Endothelial cell of umbilical vein (primary cell): ENCODE data around the gene SLC7A6. TPM values are rescaled to one million over a fixed set of nuclear protein-coding genes. Genes with fewer than 3 reads are reported as not detected.

ENCODE experiments used
- BruUV-seq: library from RNA; stranded (reverse); fragments of 400-500 nt; replicated peaks from 2 replicates; lab custom pipeline; 2021; lab: Mats Ljungman, UMichigan
- CTCF ChIA-PET: fragments of 300-600, 350-600 bp; sonication (Branson Sonifier 250); formaldehyde crosslinking; loops from one replicate; lab custom pipeline; 2021; ENCODE audit warnings: antibody characterized with exemption, inconsistent platforms; lab: Charles Lee
- POLR2A ChIA-PET: fragments of 300-600, 350-600 bp; sonication (Branson Sonifier 250); formaldehyde crosslinking; loops from one replicate; lab custom pipeline; 2021; ENCODE audit warnings: antibody characterized with exemption, inconsistent platforms; lab: Charles Lee
- DNase-seq: peaks from one replicate; pipeline ENCODE4 v3.0.0-alpha.2; 2011; ENCODE audit warnings: low read depth, low spot score
- FAIRE-seq: peaks from 2 replicates; lab custom pipeline; 2011; peaks lifted over from hg19 to GRCh38; lab: Jason Lieb, UNC
- H2AFZ ChIP-seq: 2 replicates; pipeline ENCODE4 v1.6.0; 2012; ENCODE audit warnings: low read depth, low read length, control low read depth, inconsistent platforms
- H3K27ac ChIP-seq: 2 replicates; pipeline ENCODE4 v1.5.1; 2011; ENCODE audit warnings: low read depth, mild to moderate bottlenecking, control low read depth, low read length, moderate library complexity; ENCODE audit not compliant: insufficient read depth
- H3K27me3 ChIP-seq, 2 experiments: 2 replicates each; pipeline versions ENCODE4 v1.6.0 to v1.6.1; 2011; ENCODE audit warnings: low read length in 2 of 2, mixed read lengths in 1 of 2; ENCODE audit not compliant: control insufficient read depth in 2 of 2, insufficient read depth in 2 of 2
- H3K36me3 ChIP-seq, 2 experiments: 2 replicates in 1 of 2; 3 replicates in 1 of 2; pipeline ENCODE4 v1.5.1; 2011; ENCODE audit warnings: low read length in 2 of 2, mild to moderate bottlenecking in 1 of 2, moderate library complexity in 1 of 2; ENCODE audit not compliant: control insufficient read depth in 2 of 2, insufficient read depth in 2 of 2; ENCODE audit errors: extremely low read depth in 1 of 2
- H3K4me1 ChIP-seq: 3 replicates; pipeline ENCODE4 v1.5.1; 2011; ENCODE audit warnings: mild to moderate bottlenecking, low read length; ENCODE audit not compliant: control insufficient read depth, insufficient read depth; ENCODE audit errors: extremely low read depth
- H3K4me2 ChIP-seq: 2 replicates; pipeline ENCODE4 v1.6.1; 2011; ENCODE audit warnings: low read length, control low read depth, mixed read lengths; ENCODE audit not compliant: insufficient read depth
- H3K4me3 ChIP-seq, 3 experiments: fragments of 200-600 bp in 1 of 3; sonication (generic), shearing (Covaris generic) in 1 of 3; replicated peaks in 1 of 3; 2 replicates each; pipeline ENCODE4 v1.5.1; 2011 to 2016; ENCODE audit warnings: control low read depth in 3 of 3, low read length in 3 of 3, mild to moderate bottlenecking in 2 of 3, inconsistent platforms in 1 of 3, low read depth in 1 of 3, moderate library complexity in 1 of 3; ENCODE audit not compliant: insufficient read depth in 1 of 3
- H3K79me2 ChIP-seq: 2 replicates; pipeline ENCODE4 v1.6.0; 2012; ENCODE audit warnings: low read length, inconsistent platforms; ENCODE audit not compliant: control insufficient read depth, insufficient read depth
- H3K9ac ChIP-seq: replicated peaks from 2 replicates; pipeline ENCODE3; 2011; ENCODE audit warnings: low read length, control low read depth; ENCODE audit not compliant: insufficient read depth; ENCODE audit errors: extremely low read depth
- H3K9me1 ChIP-seq: replicated peaks from 3 replicates; pipeline ENCODE4 v1.6.0; 2011; ENCODE audit warnings: mild to moderate bottlenecking, low read length; ENCODE audit not compliant: control insufficient read depth, insufficient read depth; ENCODE audit errors: extremely low read depth
- H3K9me3 ChIP-seq: replicated peaks from 2 replicates; pipeline ENCODE4 v1.5.1; 2012; ENCODE audit warnings: low read length, inconsistent platforms; ENCODE audit not compliant: control insufficient read depth, insufficient read depth
- H4K20me1 ChIP-seq: replicated peaks from 2 replicates; pipeline ENCODE3; 2011; ENCODE audit warnings: mild to moderate bottlenecking, low read length; ENCODE audit not compliant: control insufficient read depth, insufficient read depth; ENCODE audit errors: extremely low read depth
- CTCF ChIP-seq, 2 donors: IDR thresholded peaks; 1 replicate in 1 of 2; 2 replicates in 1 of 2; pipeline ENCODE4 v1.5.1; 2011; ENCODE audit warnings: low read length in 2 of 2, mild to moderate bottlenecking in 2 of 2, moderate library complexity in 2 of 2, control low read depth in 1 of 2, inconsistent platforms in 1 of 2, low read depth in 1 of 2; ENCODE audit not compliant: insufficient read depth in 1 of 2; ENCODE audit errors: extremely low read depth in 1 of 2
- EZH2 ChIP-seq: IDR thresholded peaks from 2 replicates; pipeline ENCODE4 v1.6.1; 2012; ENCODE audit warnings: borderline replicate concordance, low read depth, mild to moderate bottlenecking, moderate library complexity, low read length, inconsistent platforms; ENCODE audit not compliant: severe bottlenecking
- FOS ChIP-seq: IDR thresholded peaks from 2 replicates; pipeline ENCODE4 v1.6.1; 2011; ENCODE audit warnings: mild to moderate bottlenecking, low read length, moderate library complexity, borderline replicate concordance; ENCODE audit not compliant: insufficient read depth
- JUN ChIP-seq: IDR thresholded peaks from 2 replicates; pipeline ENCODE4 v1.6.1; 2011; ENCODE audit warnings: borderline replicate concordance, low read depth; ENCODE audit not compliant: insufficient read length, insufficient read depth
- MYC ChIP-seq: IDR thresholded peaks from one replicate; pipeline ENCODE4 v1.6.1; 2011; ENCODE audit warnings: mild to moderate bottlenecking, low read depth, low read length
- POLR2A ChIP-seq: IDR thresholded peaks from 2 replicates; pipeline ENCODE4 v1.6.1; 2012; ENCODE audit warnings: low read depth, mild to moderate bottlenecking, control low read depth, low read length
- POLR2AphosphoS5 ChIP-seq: IDR thresholded peaks from 2 replicates; pipeline ENCODE4 v1.6.1; 2012; ENCODE audit warnings: low read depth, mild to moderate bottlenecking, control low read depth, low read length, moderate library complexity; ENCODE audit not compliant: insufficient read depth
- dilution Hi-C: fragments of 300-500 bp; cut with MboI; formaldehyde crosslinking; loops from one replicate; pipeline ENCODE4 v1.15.0; 2019; ENCODE audit warnings: low sequenced_read_pairs; ENCODE audit not compliant: extremely low pct_ligation_motif_present
- intact Hi-C: fragments of 100-400 bp; cut with micrococcal nuclease; formaldehyde crosslinking; loops from one replicate; pipeline ENCODE4 v1.10.0; 2022
- polyA plus RNA-seq, 4 experiments: library from polyadenylated mRNA; depleted of rRNA in 3 of 4; stranded (reverse) in 3 of 4; unstranded in 1 of 4; fragments of >200 nt; gene quantifications; 2 replicates each; pipeline versions ENCODE4 v1.2.1 to v1.2.3, GENCODE V29; 2011 to 2012; ENCODE audit warnings: missing spikeins in 1 of 4
- total RNA-seq: library from RNA; stranded (reverse); gene quantifications from 2 replicates; pipeline ENCODE4 v1.2.3, GENCODE V29; 2021
- TF ChIP-seq, protein P1 (sequence below): IDR thresholded peaks from 2 replicates; pipeline ENCODE4 v1.6.1; 2011; ENCODE audit not compliant: insufficient read depth, insufficient read length

SLC7A6 gene
- total and polyA plus RNA-seq, 2 donors (not counting 3 experiments of a cell fraction or from before 2014, with no cell fraction given) = 68.0 to 86.5 TPM

DNA sequence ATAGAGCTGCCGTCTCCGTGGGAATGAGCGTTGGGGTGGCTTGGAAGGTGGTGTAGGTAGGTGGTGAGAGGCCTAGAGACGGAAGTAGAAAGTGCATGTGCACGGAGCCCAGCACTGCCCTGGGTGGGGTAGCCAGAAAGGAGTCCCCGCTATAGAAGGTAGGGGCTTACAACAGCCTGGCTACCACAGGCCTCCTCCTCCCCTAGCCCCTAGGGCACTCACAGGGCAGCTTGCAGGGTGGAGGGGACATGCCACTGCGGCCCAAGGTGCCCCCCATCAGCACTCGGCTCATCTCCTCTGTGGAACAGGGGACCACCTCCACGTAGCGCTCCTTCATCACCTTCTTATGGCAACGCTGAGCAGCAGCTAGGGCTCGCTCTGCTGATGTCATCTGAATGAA lies 33.4 kb upstream of the SLC7A6 start:
- Histone ChIP-seq H3K27ac (no peak overlapping the region), H3K27me3 (no peaks in the 10 kb centered on the region), H3K4me3 (no peak overlapping the region), H3K9me3 (no peaks in the 10 kb centered on the region), H3K4me2 (no peak overlapping the region), H3K9ac (no peak overlapping the region), H3K4me1 (no peaks in the 10 kb centered on the region), H3K9me1 (no peaks in the 10 kb centered on the region), H3K79me2 (no peaks in the 10 kb centered on the region), H2AFZ (no peak overlapping the region), H4K20me1 (no peaks in the 10 kb centered on the region), H3K36me3 (no peaks in the 10 kb centered on the region)
- no peak for FAIRE-seq
- no peak for DNase-seq
- POLR2A ChIA-PET = no interaction called here
- dilution Hi-C loops = no loop called here
- no peak for TF ChIP-seq POLR2AphosphoS5
- TF ChIP-seq EZH2 = no peak
- TF ChIP-seq, protein P1, sequence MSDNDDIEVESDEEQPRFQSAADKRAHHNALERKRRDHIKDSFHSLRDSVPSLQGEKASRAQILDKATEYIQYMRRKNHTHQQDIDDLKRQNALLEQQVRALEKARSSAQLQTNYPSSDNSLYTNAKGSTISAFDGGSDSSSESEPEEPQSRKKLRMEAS = no peak
- TF ChIP-seq JUN = no peak
- TF ChIP-seq POLR2A = no peak
- TF ChIP-seq FOS = no peak
- TF ChIP-seq MYC = no peak
- no peak for TF ChIP-seq CTCF (IDR thresholded peaks at IDR 0.05; ENCODE audit: extremely low read depth in 1 of 2, insufficient read depth in 1 of 2, low read depth in 1 of 2, low read length in 2 of 2)
- BruUV-seq = no TSS peak
- CTCF ChIA-PET = interaction anchor here (1.3 to 4.7 kb wide), 3 partner anchors 138 to 415 kb away, joined by 6 to 57 read pairs (median 13); no protein-coding TSS in a partner anchor
- intact Hi-C loops = no loop called here
